SK-N-SH (cell line): ENCODE data around the gene ABCB4. TPM values are rescaled to one million over a fixed set of nuclear protein-coding genes. Genes with fewer than 3 reads are reported as not detected.

Experiments used
- CTCF ChIA-PET: fragments of 300-600, 350-600 bp; formaldehyde crosslinking; extraction: SDS; loops from one replicate; lab custom pipeline; 2021; lab: Yijun Ruan, JAX
- POLR2A ChIA-PET: fragments of 350-600 bp; sonication (Branson Sonifier 250); formaldehyde crosslinking; extraction: SDS; loops from one replicate; lab custom pipeline; 2020; ENCODE audit warnings: antibody characterized with exemption, inconsistent platforms; lab: Yijun Ruan, JAX
- DNase-seq: peaks from one replicate; pipeline ENCODE4 v3.0.0; 2012
- H2AFZ ChIP-seq: fragments of 200-600 bp; sonication (generic); 2 replicates; pipeline ENCODE4 v1.8.1; 2016; ENCODE audit warnings: antibody characterized with exemption, mild to moderate bottlenecking, low read depth
- H3F3A ChIP-seq: fragments of 200-600 bp; sonication (generic); replicated peaks from 2 replicates; pipeline ENCODE3; 2016; ENCODE audit warnings: antibody characterized with exemption, mild to moderate bottlenecking; ENCODE audit not compliant: insufficient read depth
- H3K27ac ChIP-seq, 2 experiments: fragments of 200-500 bp in 1 of 2; fragments of 200-600 bp in 1 of 2; sonication (Bioruptor generic) in 1 of 2; sonication (generic), shearing (Covaris generic) in 1 of 2; 2 replicates each; pipeline versions ENCODE4 v1.5.1 to v1.6.1; 2014 to 2016; ENCODE audit warnings: low read depth in 2 of 2, inconsistent platforms in 1 of 2, low read length in 1 of 2, mild to moderate bottlenecking in 1 of 2, mixed read lengths in 1 of 2
- H3K27me3 ChIP-seq: fragments of 200-600 bp; sonication (generic), shearing (Covaris generic); 2 replicates; pipeline ENCODE4 v1.6.1; 2016; ENCODE audit warnings: mixed run types; ENCODE audit not compliant: insufficient read depth
- H3K36me3 ChIP-seq, 2 experiments: fragments of 200-500 bp in 1 of 2; fragments of 200-600 bp in 1 of 2; sonication (Bioruptor generic) in 1 of 2; sonication (generic) in 1 of 2; replicated peaks in 1 of 2; 2 replicates each; pipeline versions ENCODE3 to v1.5.1; 2014 to 2016; ENCODE audit warnings: low read length in 1 of 2, mild to moderate bottlenecking in 1 of 2; ENCODE audit not compliant: insufficient read depth in 2 of 2, control insufficient read depth in 1 of 2
- H3K4me1 ChIP-seq, 2 experiments: fragments of 200-500 bp in 1 of 2; fragments of 200-600 bp in 1 of 2; sonication (Bioruptor generic) in 1 of 2; sonication (generic), shearing (Covaris generic) in 1 of 2; 2 replicates each; pipeline versions ENCODE4 v1.5.1 to v1.6.1; 2014 to 2016; ENCODE audit warnings: low read depth in 1 of 2, low read length in 1 of 2, mixed run types in 1 of 2; ENCODE audit not compliant: insufficient read depth in 2 of 2, control insufficient read depth in 1 of 2
- H3K4me2 ChIP-seq: fragments of 200-600 bp; sonication (generic), shearing (Covaris generic); 2 replicates; pipeline ENCODE4 v1.6.1; 2017; ENCODE audit warnings: mixed run types
- H3K4me3 ChIP-seq, 2 experiments: fragments of 200-500 bp in 1 of 2; fragments of 200-600 bp in 1 of 2; sonication (Bioruptor generic) in 1 of 2; sonication (generic), shearing (Covaris generic) in 1 of 2; 2 replicates each; pipeline versions ENCODE4 v1.5.1 to v1.8.1; 2014 to 2016; ENCODE audit warnings: low read depth in 2 of 2, inconsistent platforms in 1 of 2, low read length in 1 of 2, mild to moderate bottlenecking in 1 of 2, mixed read lengths in 1 of 2, moderate library complexity in 1 of 2
- H3K79me2 ChIP-seq: fragments of 200-600 bp; sonication (generic); 2 replicates; pipeline ENCODE4 v1.8.1; 2017; ENCODE audit warnings: mild to moderate bottlenecking; ENCODE audit not compliant: insufficient read depth
- H3K9ac ChIP-seq: fragments of 200-600 bp; sonication (generic); 2 replicates; pipeline ENCODE4 v1.6.1; 2017; ENCODE audit warnings: mixed run types
- H3K9me2 ChIP-seq: fragments of 200-600 bp; sonication (generic); 2 replicates; pipeline ENCODE4 v1.6.1; 2017; ENCODE audit warnings: mixed run types
- H3K9me3 ChIP-seq: fragments of 200-600 bp; sonication (generic); 2 replicates; pipeline ENCODE4 v1.6.1; 2017; ENCODE audit warnings: mixed run types, mild to moderate bottlenecking, moderate library complexity
- H4K20me1 ChIP-seq: fragments of 200-600 bp; sonication (generic); 2 replicates; pipeline ENCODE4 v1.6.1; 2017; ENCODE audit warnings: mild to moderate bottlenecking, mixed run types; ENCODE audit not compliant: insufficient read depth
- CHD2 ChIP-seq: fragments of 150-350 bp; IDR thresholded peaks from 2 replicates; pipeline ENCODE4 v1.6.1; 2018; ENCODE audit warnings: low read length; ENCODE audit not compliant: partially characterized antibody
- ELF1 ChIP-seq: IDR thresholded peaks from 2 replicates; pipeline ENCODE4 v1.4.0; 2012
- EP300 ChIP-seq, 2 experiments: IDR thresholded peaks; 2 replicates each; pipeline versions ENCODE4 v1.4.0 to v1.6.1; 2012; ENCODE audit warnings: borderline replicate concordance in 1 of 2, low read depth in 1 of 2, low read length in 1 of 2
- EZH2phosphoT487 ChIP-seq: fragments of 200-600 bp; sonication (generic); IDR thresholded peaks from 2 replicates; pipeline ENCODE4 v1.6.1; 2017; ENCODE audit warnings: low read depth, mixed run types, mild to moderate bottlenecking, antibody characterized with exemption, moderate library complexity, borderline replicate concordance
- FOXJ3 ChIP-seq: sonication (generic); formaldehyde crosslinking; IDR thresholded peaks from 2 replicates; pipeline ENCODE4 v1.5.1; 2020; ENCODE audit warnings: mild to moderate bottlenecking, missing genetic modification reagents
- GABPA ChIP-seq: IDR thresholded peaks from 2 replicates; pipeline ENCODE4 v1.4.0; 2012; ENCODE audit warnings: low read depth, mild to moderate bottlenecking
- GATA2 ChIP-seq: sonication (generic); formaldehyde crosslinking; IDR thresholded peaks from 2 replicates; pipeline ENCODE4 v1.5.0; 2020; ENCODE audit warnings: mild to moderate bottlenecking, missing genetic modification reagents
- JUND ChIP-seq: IDR thresholded peaks from 2 replicates; pipeline ENCODE4 v1.4.0; 2012
- MEF2A ChIP-seq: IDR thresholded peaks from 2 replicates; pipeline ENCODE4 v1.4.0; 2012; ENCODE audit warnings: low read depth, borderline replicate concordance
- MXI1 ChIP-seq: IDR thresholded peaks from 2 replicates; pipeline ENCODE4 v1.6.1; 2012; ENCODE audit warnings: mild to moderate bottlenecking, low read depth, low read length, improper control_type of control experiment
- NFIC ChIP-seq: IDR thresholded peaks from 2 replicates; pipeline ENCODE4 v1.4.0; 2012; ENCODE audit warnings: borderline replicate concordance
- NRF1 ChIP-seq: IDR thresholded peaks from 2 replicates; pipeline ENCODE4 v1.6.1; 2012; ENCODE audit warnings: low read depth, mild to moderate bottlenecking, low read length
- RCOR1 ChIP-seq: fragments of 150-350 bp; IDR thresholded peaks from 2 replicates; pipeline ENCODE4 v1.6.1; 2017; ENCODE audit warnings: antibody characterized with exemption, low read length
- SMC3 ChIP-seq: IDR thresholded peaks from 2 replicates; pipeline ENCODE4 v1.6.1; 2012; ENCODE audit warnings: low read depth, low read length, improper control_type of control experiment
- TCF12 ChIP-seq: IDR thresholded peaks from 2 replicates; pipeline ENCODE4 v1.4.0; 2012
- TEAD4 ChIP-seq: IDR thresholded peaks from 2 replicates; pipeline ENCODE4 v1.4.0; 2012; ENCODE audit warnings: mild to moderate bottlenecking, borderline replicate concordance; ENCODE audit not compliant: insufficient read depth
- WGBS: methylation state at CpG from one replicate; pipeline ENCODE4 v1.1.6; 2017; ENCODE audit warnings: low lambda C conversion rate; 5-methylcytosine and 5-hydroxymethylcytosine counted together
- polyA plus RNA-seq, 3 experiments: library from polyadenylated mRNA; depleted of rRNA; stranded (reverse); fragments of >200 nt; gene quantifications; 2 replicates each; pipeline ENCODE4 v1.2.3, GENCODE V29; 2012
- TF ChIP-seq, protein P1 (sequence below): fragments of 200-600 bp; sonication (generic); IDR thresholded peaks from 2 replicates; pipeline ENCODE4 v1.6.1; 2017; ENCODE audit warnings: antibody characterized with exemption, mild to moderate bottlenecking, moderate library complexity
- TF ChIP-seq, protein P2 (sequence below): IDR thresholded peaks from 2 replicates; pipeline ENCODE4 v1.4.0; 2012; ENCODE audit warnings: low read depth, borderline replicate concordance
- TF ChIP-seq, protein P3 (sequence below): IDR thresholded peaks from 2 replicates; pipeline ENCODE4 v1.4.0; 2012; ENCODE audit warnings: low read depth, borderline replicate concordance
- TF ChIP-seq, protein P4 (sequence below): IDR thresholded peaks from 2 replicates; pipeline ENCODE4 v1.4.0; 2012; ENCODE audit warnings: low read depth

ABCB4 gene
- polyA plus RNA-seq, 1 of the 3 experiments (the other 2 are of a cell fraction) = 0.18 TPM

DNA sequence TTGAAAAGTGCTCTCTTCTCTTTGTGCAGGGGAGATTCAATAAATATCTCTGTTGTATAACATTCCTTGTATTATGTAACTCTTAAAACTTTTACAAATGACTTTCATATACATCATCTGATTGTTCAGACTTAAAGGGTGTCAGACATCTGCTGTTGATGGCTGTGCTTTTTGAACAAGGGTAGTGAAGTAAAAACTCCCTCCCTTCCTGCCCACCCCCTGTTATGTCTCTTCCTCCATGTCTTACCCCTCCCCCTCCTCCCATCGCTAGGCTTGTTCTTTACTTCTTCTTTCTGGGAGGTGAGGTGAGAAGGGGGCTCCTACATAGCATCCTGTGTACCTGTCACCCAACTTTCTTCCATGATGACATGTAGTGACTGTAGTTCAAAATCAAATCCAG lies 23.4 kb upstream of the ABCB4 start (continued):
- TF ChIP-seq, protein P1, sequence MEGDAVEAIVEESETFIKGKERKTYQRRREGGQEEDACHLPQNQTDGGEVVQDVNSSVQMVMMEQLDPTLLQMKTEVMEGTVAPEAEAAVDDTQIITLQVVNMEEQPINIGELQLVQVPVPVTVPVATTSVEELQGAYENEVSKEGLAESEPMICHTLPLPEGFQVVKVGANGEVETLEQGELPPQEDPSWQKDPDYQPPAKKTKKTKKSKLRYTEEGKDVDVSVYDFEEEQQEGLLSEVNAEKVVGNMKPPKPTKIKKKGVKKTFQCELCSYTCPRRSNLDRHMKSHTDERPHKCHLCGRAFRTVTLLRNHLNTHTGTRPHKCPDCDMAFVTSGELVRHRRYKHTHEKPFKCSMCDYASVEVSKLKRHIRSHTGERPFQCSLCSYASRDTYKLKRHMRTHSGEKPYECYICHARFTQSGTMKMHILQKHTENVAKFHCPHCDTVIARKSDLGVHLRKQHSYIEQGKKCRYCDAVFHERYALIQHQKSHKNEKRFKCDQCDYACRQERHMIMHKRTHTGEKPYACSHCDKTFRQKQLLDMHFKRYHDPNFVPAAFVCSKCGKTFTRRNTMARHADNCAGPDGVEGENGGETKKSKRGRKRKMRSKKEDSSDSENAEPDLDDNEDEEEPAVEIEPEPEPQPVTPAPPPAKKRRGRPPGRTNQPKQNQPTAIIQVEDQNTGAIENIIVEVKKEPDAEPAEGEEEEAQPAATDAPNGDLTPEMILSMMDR = no peak

DNA sequence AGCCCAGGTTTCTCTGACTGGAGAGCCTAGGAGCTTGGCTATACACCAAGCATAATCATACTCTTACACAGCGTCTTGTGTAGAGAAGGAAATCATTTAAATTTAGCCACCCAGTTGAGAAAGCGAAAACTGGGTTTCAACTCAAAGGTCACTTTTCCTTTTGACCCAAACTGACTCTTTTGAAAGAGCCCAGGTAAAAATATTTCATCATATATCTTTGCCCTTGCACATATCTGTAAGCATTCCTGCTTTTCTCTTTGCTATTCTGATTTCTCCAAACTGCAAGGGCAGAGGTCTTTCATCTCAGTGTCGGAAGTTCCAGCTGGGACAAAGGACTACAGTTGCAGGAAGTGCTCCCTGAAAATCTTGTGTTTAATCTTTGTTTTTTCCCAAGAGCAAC lies 22.0 kb upstream of the ABCB4 start:
- POLR2A ChIA-PET = no interaction called here

DNA sequence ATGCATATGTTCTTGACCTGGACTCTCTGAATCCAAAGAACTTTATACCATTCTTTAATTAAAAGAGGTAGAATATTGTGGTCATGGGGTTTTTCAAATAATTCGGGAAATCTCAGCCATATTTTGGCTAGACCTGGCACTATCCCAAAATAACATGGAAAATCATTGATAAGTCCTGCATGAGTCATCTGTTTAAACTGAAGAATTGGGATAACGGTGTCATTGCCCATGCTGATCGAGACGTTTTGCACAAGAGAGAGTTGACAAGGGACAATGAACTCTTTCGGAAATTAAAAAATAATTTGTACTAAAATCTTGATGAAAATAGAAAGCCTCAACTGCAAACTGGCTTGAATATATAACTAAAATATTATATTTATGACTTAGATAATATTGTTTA lies 19.9 kb upstream of the ABCB4 start:
- 58% methylated on average over 5 of the region's 5 CpGs for WGBS

More for the DNA sequence above, 22.0 kb upstream of the ABCB4 start:
- no peak overlapping the region for H3K9ac ChIP-seq
- no peak for TF ChIP-seq JUND
- no peak for TF ChIP-seq MEF2A
- no peak for TF ChIP-seq EZH2phosphoT487
- TF ChIP-seq, protein P2, sequence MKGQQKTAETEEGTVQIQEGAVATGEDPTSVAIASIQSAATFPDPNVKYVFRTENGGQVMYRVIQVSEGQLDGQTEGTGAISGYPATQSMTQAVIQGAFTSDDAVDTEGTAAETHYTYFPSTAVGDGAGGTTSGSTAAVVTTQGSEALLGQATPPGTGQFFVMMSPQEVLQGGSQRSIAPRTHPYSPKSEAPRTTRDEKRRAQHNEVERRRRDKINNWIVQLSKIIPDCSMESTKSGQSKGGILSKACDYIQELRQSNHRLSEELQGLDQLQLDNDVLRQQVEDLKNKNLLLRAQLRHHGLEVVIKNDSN = no peak
- TF ChIP-seq, protein P3, sequence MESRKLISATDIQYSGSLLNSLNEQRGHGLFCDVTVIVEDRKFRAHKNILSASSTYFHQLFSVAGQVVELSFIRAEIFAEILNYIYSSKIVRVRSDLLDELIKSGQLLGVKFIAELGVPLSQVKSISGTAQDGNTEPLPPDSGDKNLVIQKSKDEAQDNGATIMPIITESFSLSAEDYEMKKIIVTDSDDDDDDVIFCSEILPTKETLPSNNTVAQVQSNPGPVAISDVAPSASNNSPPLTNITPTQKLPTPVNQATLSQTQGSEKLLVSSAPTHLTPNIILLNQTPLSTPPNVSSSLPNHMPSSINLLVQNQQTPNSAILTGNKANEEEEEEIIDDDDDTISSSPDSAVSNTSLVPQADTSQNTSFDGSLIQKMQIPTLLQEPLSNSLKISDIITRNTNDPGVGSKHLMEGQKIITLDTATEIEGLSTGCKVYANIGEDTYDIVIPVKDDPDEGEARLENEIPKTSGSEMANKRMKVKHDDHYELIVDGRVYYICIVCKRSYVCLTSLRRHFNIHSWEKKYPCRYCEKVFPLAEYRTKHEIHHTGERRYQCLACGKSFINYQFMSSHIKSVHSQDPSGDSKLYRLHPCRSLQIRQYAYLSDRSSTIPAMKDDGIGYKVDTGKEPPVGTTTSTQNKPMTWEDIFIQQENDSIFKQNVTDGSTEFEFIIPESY = no peak
- no peak for TF ChIP-seq MXI1
- no peak for TF ChIP-seq SMC3
- no peak for TF ChIP-seq NRF1
- no peak for TF ChIP-seq GATA2 (CRISPR knock-in tag)
- no peak for TF ChIP-seq TCF12
- no peak for TF ChIP-seq NFIC
- H3K4me1 ChIP-seq = no peaks in the 10 kb centered on the region
- WGBS = 34% methylated on average over 3 of the region's 3 CpGs
- CTCF ChIA-PET = interaction anchor here (1.2 to 1.5 kb wide), 2 partner anchors 9 to 16 kb away, joined by 3 to 6 read pairs; no protein-coding TSS in a partner anchor
- H3F3A ChIP-seq = no peaks in the 10 kb centered on the region
- no peak for DNase-seq
- H3K9me3 ChIP-seq = no peaks in the 10 kb centered on the region
- H3K4me3 ChIP-seq = no peak overlapping the region
- H3K4me2 ChIP-seq = no peak overlapping the region
- H3K27ac ChIP-seq = no peak overlapping the region
- H3K36me3 ChIP-seq = no peaks in the 10 kb centered on the region
- H4K20me1 ChIP-seq = no peaks in the 10 kb centered on the region
- H3K79me2 ChIP-seq = no peaks in the 10 kb centered on the region
- H3K27me3 ChIP-seq = no peaks in the 10 kb centered on the region
- H2AFZ ChIP-seq = no peak overlapping the region
- no peaks in the 10 kb centered on the region for H3K9me2 ChIP-seq

More for the DNA sequence above, 19.9 kb upstream of the ABCB4 start:
- Histone ChIP-seq H2AFZ (no peak overlapping the region), H3K4me2 (no peak overlapping the region), H3K4me1 (no peaks in the 10 kb centered on the region), H3K79me2 (no peaks in the 10 kb centered on the region), H3K9me3 (no peaks in the 10 kb centered on the region), H3K27me3 (no peaks in the 10 kb centered on the region), H3K27ac (no peak overlapping the region), H3K36me3 (no peaks in the 10 kb centered on the region), H4K20me1 (no peaks in the 10 kb centered on the region), H3K9me2 (no peaks in the 10 kb centered on the region), H3K9ac (no peak overlapping the region), H3F3A (no peaks in the 10 kb centered on the region), H3K4me3 (no peak overlapping the region)
- ChIA-PET CTCF (interaction anchor here (0.7 to 1.2 kb wide), 5 partner anchors 9 to 129 kb away, joined by 3 to 4 read pairs (median 3); no protein-coding TSS in a partner anchor), POLR2A (no interaction called here)
- no peak for TF ChIP-seq FOXJ3 (CRISPR knock-in tag)
- TF ChIP-seq RCOR1 = no peak
- TF ChIP-seq MXI1 = no peak
- no peak for TF ChIP-seq EP300 (IDR thresholded peaks at IDR 0.05; ENCODE audit: borderline replicate concordance in 1 of 2, low read depth in 1 of 2, low read length in 1 of 2)
- TF ChIP-seq ELF1 = no peak
- TF ChIP-seq TEAD4 = no peak
- TF ChIP-seq, protein P4, sequence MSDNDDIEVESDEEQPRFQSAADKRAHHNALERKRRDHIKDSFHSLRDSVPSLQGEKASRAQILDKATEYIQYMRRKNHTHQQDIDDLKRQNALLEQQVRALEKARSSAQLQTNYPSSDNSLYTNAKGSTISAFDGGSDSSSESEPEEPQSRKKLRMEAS = no peak
- no peak for TF ChIP-seq JUND
- no peak for TF ChIP-seq GABPA
- TF ChIP-seq CHD2 = no peak
- DNase-seq = no peak
